Measurements from ENCODE around the gene MAP2K5. TPM values are rescaled to one million over a fixed set of nuclear protein-coding genes. Genes with fewer than 3 reads are reported as not detected.

Gene MAP2K5
- total and polyA plus RNA-seq, 4 donors, result 3.8 to 6.4 (median 5.6) TPM

DNA sequence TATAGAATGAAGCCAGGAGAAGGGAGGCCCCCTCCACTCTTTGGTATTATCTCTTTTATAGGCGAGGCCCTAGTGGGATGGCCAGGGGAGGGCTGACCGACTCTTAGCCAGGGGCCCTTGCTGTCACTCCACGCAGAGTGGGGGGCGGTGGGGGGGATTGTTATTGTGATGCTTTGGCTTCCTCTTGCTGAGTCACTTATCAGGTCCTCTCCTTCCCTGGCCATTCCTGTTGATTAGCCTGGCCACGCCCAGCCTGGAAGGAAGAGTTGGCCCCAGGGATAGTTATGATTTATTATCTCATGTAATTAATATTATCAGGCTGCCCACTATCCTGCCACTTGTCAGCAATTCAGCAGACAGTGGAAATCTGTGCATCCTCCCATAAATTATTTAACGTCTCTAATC, 257.3 kb downstream of the MAP2K5 start:
- H3K4me1 ChIP-seq (ENCODE audit: control insufficient read depth in 4 of 4, insufficient read depth in 4 of 4, low read length in 3 of 4), result no peaks in the 10 kb centered on the region
- H3K9ac ChIP-seq (ENCODE audit: low read depth in 1 of 2, low read length in 2 of 2), result no peak overlapping the region
- no peaks in the 10 kb centered on the region for H3K27me3 ChIP-seq (ENCODE audit: control insufficient read depth in 4 of 4, insufficient read depth in 4 of 4, low read length in 3 of 4)
- H3K4me3 ChIP-seq (ENCODE audit: low read depth in 1 of 3, low read length in 3 of 3), result no peak overlapping the region
- TF ChIP-seq TAF1 (conservative IDR thresholded peaks at IDR 0.05), result no peak
- TF ChIP-seq, protein P1, sequence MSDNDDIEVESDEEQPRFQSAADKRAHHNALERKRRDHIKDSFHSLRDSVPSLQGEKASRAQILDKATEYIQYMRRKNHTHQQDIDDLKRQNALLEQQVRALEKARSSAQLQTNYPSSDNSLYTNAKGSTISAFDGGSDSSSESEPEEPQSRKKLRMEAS (IDR thresholded peaks at IDR 0.05), result no peak
- TF ChIP-seq JUND (IDR thresholded peaks at IDR 0.05), result no peak
- TF ChIP-seq CTCF (IDR thresholded peaks at IDR 0.05; ENCODE audit: low read depth, low read length, missing input control), result no peak
- TF ChIP-seq, protein P2, sequence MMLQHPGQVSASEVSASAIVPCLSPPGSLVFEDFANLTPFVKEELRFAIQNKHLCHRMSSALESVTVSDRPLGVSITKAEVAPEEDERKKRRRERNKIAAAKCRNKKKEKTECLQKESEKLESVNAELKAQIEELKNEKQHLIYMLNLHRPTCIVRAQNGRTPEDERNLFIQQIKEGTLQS (IDR thresholded peaks at IDR 0.05), result no peak
- no peak for TF ChIP-seq YY1 (IDR thresholded peaks at IDR 0.05)
- TF ChIP-seq ZBTB33 (IDR thresholded peaks at IDR 0.05), result no peak
- TF ChIP-seq HNF4G (IDR thresholded peaks at IDR 0.05), result no peak
- TF ChIP-seq SP1 (IDR thresholded peaks at IDR 0.05), result no peak
- no peak for TF ChIP-seq RAD21 (IDR thresholded peaks at IDR 0.05)
- no peak for TF ChIP-seq FOXA2 (IDR thresholded peaks at IDR 0.05)
- TF ChIP-seq EGR1 (IDR thresholded peaks at IDR 0.05; ENCODE audit: low read depth in 2 of 2), result no peak
- DNase-seq (ENCODE audit: low spot score), result no peak
- H3K27ac ChIP-seq (ENCODE audit: low read depth in 1 of 2, low read length in 2 of 2), result no peak overlapping the region
- H3K36me3 ChIP-seq (ENCODE audit: control insufficient read depth in 4 of 4, insufficient read depth in 3 of 4, low read depth in 1 of 4, low read length in 3 of 4), result peaks cover 0 to 1% (median 0%) of the 10 kb centered on the region in 4 donors
- WGBS, result 90% methylated on average over 6 of the region's 6 CpGs
- H3K9me3 ChIP-seq (ENCODE audit: control insufficient read depth in 4 of 4, low read length in 3 of 4), result no peaks in the 10 kb centered on the region

- no peaks in the 10 kb centered on the region for H3K9me3 ChIP-seq (ENCODE audit: control insufficient read depth in 4 of 4, low read length in 3 of 4)
- peaks cover 0 to 1% (median under 1%) of the 10 kb centered on the region in 4 donors for H3K36me3 ChIP-seq (ENCODE audit: control insufficient read depth in 4 of 4, insufficient read depth in 3 of 4, low read depth in 1 of 4, low read length in 3 of 4)
- no peaks in the 10 kb centered on the region for H3K27me3 ChIP-seq (ENCODE audit: control insufficient read depth in 4 of 4, insufficient read depth in 4 of 4, low read length in 3 of 4)
- H3K4me3 ChIP-seq (ENCODE audit: low read depth in 1 of 3, low read length in 3 of 3), result no peak overlapping the region
- DNase-seq (ENCODE audit: low spot score), result no peak
- H3K9ac ChIP-seq (ENCODE audit: low read depth in 1 of 2, low read length in 2 of 2), result no peak overlapping the region
- TF ChIP-seq ZBTB33 (IDR thresholded peaks at IDR 0.05) (no peak), TAF1 (conservative IDR thresholded peaks at IDR 0.05) (no peak), YY1 (IDR thresholded peaks at IDR 0.05) (no peak), NR2F2 (IDR thresholded peaks at IDR 0.05) (no peak), RXRA (IDR thresholded peaks at IDR 0.05) (no peak), JUND (IDR thresholded peaks at IDR 0.05) (no peak), HNF4G (IDR thresholded peaks at IDR 0.05) (no peak), SP1 (IDR thresholded peaks at IDR 0.05) (no peak), CTCF (IDR thresholded peaks at IDR 0.05; ENCODE audit: low read depth, low read length, missing input control) (no peak), RAD21 (IDR thresholded peaks at IDR 0.05) (no peak), HNF4A (conservative IDR thresholded peaks at IDR 0.05) (no peak), FOXA2 (IDR thresholded peaks at IDR 0.05) (no peak), FOXA1 (IDR thresholded peaks at IDR 0.05) (no peak), GABPA (IDR thresholded peaks at IDR 0.05 in 1 of 2, conservative IDR thresholded peaks at IDR 0.05 in 1 of 2) (no peak), EGR1 (IDR thresholded peaks at IDR 0.05; ENCODE audit: low read depth in 2 of 2) (no peak), REST (IDR thresholded peaks at IDR 0.05) (no peak)
- TF ChIP-seq, protein P1 (IDR thresholded peaks at IDR 0.05), result no peak
- TF ChIP-seq, protein P2 (IDR thresholded peaks at IDR 0.05), result no peak
- WGBS, result 97% methylated on average over 2 of the region's 2 CpGs
- H3K27ac ChIP-seq (ENCODE audit: low read depth in 1 of 2, low read length in 2 of 2), result no peak overlapping the region
- H3K4me1 ChIP-seq (ENCODE audit: control insufficient read depth in 4 of 4, insufficient read depth in 4 of 4, low read length in 3 of 4), result no peaks in the 10 kb centered on the region
Measured at GRCh38 chr15:67801142-67801541, 258.6 kb downstream of the MAP2K5 start.

All from liver (tissue), 9 donors.